GM19467 (cell line): ENCODE results near the gene EHMT1.
A peak's percentile ranks its signal among the peaks of the same experiment; 100 is the strongest.
"Not testable (repeated sequence)": the region's sequence is repeated elsewhere in the genome, so short reads cannot be mapped to it uniquely, and the experiment has no call there.

Source experiments
- ATAC-seq: cut with Tn5 transposase; IDR thresholded peaks from one replicate; pipeline ENCODE4 v1.9.1; 2021; ENCODE audit warnings: mild to moderate bottlenecking, moderate library complexity; ENCODE audit not compliant: unreplicated experiment

EHMT1 gene

DNA sequence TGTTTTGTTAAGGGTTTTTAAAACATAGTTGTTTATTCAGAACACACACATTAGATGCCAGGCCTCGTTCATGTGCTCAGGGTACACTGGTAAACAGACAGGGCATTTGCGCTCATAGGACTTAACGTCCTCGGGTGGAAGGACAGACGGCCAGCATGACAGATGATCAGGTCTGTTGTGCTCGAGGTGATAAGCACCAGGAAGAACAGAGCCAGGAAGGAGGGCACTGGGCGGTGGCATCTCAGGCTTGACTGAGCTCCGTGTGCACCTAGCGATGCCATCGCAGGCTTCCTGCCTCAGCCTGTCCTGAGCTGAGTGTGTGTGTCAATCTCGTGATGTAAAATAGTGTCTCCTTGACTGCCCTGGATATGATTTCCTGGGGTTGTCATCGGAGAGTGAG is 96.5 kb downstream of the EHMT1 start:
- no peak for ATAC-seq

- not testable (repeated sequence) for ATAC-seq
Measured at GRCh38 chr9:137715866-137716693, 97.3 kb downstream of the EHMT1 start.

GRCh38 chr9:137716694-137717287 is 98.0 kb downstream of the EHMT1 start:
- no peak for ATAC-seq

DNA sequence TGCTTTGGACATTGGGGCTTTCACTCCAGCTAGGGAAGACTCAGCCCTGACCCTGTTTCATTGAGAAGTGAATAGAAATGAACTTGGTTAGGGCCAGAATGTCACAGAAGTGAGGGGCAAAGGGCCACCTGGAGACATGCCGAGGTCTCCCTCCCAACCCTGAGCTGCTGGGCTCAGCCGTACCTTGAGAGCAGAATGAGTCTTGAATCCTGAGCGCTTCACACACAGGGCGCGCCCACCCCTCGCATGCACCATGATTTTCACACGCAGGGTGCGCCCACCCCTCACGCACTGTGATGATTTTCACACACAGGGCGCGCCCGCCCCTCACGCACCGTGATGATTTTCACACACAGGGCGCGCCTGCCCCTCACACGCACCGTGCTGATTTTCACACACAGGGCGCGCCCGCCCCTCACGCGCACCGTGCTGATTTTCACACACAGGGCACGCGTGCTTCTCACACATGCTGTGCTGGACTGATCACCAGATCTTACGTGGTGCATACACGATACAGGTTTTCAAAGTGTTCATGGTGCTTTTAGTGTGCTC is 99.0 kb downstream of the EHMT1 start:
- no peak for ATAC-seq

- no peak for ATAC-seq
Measured at GRCh38 chr9:137719194-137719593, 100.4 kb downstream of the EHMT1 start.

GRCh38 chr9:137720571-137721110 is 101.8 kb downstream of the EHMT1 start:
- ATAC-seq, result no peak

- no peak for ATAC-seq
Measured at GRCh38 chr9:137721479-137721878, 102.7 kb downstream of the EHMT1 start.

DNA sequence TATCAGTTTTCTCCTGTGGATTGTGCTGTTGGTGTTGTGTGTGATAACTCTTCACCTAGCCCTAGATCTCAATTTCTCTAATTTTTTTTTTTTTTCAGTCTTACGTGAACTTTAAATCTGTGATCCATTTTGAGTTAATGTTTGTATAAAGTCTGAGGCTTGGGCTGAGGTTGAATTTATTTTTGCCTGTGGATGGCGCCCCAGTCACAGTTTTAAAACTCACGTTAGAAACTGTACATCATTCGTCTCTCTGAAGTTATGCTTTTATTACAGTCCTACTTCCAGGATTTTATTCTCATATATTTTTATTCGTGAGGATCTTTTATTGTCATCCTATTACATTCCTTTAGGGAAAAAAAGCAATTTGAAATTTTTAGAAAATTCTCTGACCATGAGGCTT is 103.1 kb downstream of the EHMT1 start:
- no peak for ATAC-seq

GRCh38 chr9:137722481-137722880 is 103.7 kb downstream of the EHMT1 start:
- ATAC-seq, result no peak

- not testable (repeated sequence) for ATAC-seq
Measured at GRCh38 chr9:137723356-137723755, 104.6 kb downstream of the EHMT1 start.

- no peak for ATAC-seq
Measured at GRCh38 chr9:137723783-137724445, 105.1 kb downstream of the EHMT1 start.

DNA sequence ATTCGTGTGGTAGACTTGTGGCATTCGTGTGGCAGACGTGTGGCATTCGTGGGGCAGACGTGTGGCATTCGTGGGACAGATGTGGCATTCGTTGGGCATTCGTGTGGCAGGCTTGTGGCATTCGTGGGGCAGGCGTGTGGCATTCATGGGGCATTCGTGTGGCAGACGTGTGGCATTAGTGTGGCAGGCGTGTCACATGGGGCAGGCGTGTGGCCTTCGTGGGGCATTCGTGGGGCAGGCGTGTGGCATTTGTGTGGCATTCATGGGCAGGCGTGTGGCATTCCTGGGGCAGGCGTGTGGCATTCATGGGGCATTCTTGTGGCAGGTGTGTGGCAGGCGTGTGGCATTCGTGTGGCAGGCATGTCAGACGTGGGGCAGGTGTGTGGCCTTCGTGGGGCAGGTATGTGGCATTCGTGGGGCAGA is 106.0 kb downstream of the EHMT1 start:
- no peak for ATAC-seq

GRCh38 chr9:137725598-137725997 is 106.8 kb downstream of the EHMT1 start:
- ATAC-seq, result no peak

DNA sequence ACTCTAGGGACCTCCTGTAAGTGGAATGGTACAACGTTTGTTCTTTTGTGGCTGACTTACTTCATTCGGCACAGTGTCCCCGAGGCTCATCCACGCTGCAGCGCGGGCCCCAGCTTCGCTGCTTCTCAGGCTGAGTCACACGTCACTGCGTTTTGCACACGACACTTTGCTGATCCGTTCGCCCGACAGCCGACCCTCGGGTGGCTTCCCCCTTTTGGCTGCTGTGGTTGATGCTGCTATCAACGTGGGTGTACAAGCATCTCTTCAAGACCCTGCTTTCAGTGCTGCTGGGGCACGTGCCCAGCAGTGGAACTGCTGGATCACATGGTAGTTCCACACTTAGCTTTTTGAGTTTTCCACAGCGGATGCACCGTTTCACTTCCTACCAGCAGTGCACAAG is 107.5 kb downstream of the EHMT1 start:
- peak; percentile 77 for ATAC-seq

GRCh38 chr9:137726764-137727163 is 108.0 kb downstream of the EHMT1 start:
- ATAC-seq, result no peak

- no peak for ATAC-seq
Measured at GRCh38 chr9:137727716-137728115, 108.9 kb downstream of the EHMT1 start.

DNA sequence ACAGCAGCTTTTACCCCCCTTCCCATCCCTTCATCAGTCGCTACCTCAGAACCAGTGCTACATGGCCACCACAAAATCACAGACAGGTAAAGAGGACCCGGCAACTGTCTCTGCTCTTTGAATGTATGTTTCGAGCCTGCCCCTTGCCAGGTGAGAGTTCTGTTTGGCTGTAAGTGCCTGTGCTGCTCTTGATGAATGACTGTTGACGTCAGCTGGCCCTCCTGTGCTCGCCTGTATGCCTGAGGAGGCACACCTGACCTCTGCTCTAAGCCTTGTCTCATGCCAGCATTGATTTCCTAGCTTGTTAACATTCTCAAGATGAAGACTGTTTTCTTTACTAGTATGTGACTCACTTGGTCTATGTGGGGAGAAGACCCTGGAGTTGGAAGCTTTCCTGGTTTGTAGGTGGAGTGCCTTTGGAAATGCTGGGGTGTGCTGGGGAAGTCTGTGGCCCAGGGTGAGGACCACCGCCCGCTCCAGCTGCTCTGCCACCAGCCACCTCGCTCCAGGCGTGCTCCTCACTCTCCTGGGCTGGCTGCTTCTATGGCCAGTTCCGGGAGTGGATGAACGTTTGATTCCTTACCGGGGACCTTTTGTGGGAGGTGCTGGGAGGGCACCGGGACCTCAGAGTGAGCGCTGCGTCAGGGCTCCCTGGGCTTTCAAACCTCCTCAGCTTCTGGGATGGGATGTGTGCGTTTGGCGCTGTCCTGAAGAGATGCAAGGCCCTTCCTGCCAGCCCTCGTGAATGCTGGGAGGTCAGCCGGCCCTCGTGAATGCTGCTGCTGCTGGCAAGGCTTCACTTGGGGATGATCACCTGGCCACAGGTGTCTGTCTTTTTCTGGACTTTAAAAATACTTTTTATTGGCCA is 109.9 kb downstream of the EHMT1 start:
- no peak for ATAC-seq

DNA sequence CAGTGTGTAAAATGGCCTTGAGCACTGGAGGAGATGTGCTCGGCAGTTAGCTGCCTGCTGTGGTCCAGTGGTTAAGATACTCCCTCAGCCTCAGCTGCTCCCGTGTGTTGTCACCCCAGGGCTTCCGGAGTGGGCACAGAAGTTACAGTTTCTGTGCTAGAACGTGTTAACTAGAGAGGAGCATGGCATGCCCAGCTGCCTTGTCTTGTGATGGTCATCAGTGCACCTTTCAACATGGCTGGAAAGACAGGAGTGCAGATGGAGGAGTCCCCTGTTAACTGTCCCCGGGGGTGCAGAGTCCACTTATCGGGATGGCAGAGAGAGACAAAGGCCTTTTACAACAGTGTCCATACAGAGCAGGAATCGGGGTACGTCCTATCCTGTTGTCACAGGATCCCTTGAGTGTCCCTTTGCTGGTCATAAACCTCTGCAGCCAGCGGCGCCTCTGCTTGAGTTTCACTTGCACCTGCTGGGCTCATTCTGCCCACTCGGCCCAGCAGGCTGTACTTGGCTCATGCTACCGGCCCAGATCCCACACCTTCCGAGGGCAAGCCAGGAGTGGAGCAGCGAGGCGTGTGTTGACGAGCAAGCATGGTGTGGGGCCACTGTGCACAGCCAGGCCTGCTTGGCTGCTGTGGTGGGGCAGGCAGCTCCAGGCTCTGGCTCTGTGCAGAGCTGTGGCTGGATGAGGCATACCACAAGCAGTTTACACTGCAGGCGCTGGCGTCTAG is 112.6 kb downstream of the EHMT1 start:
- ATAC-seq, result no peak

DNA sequence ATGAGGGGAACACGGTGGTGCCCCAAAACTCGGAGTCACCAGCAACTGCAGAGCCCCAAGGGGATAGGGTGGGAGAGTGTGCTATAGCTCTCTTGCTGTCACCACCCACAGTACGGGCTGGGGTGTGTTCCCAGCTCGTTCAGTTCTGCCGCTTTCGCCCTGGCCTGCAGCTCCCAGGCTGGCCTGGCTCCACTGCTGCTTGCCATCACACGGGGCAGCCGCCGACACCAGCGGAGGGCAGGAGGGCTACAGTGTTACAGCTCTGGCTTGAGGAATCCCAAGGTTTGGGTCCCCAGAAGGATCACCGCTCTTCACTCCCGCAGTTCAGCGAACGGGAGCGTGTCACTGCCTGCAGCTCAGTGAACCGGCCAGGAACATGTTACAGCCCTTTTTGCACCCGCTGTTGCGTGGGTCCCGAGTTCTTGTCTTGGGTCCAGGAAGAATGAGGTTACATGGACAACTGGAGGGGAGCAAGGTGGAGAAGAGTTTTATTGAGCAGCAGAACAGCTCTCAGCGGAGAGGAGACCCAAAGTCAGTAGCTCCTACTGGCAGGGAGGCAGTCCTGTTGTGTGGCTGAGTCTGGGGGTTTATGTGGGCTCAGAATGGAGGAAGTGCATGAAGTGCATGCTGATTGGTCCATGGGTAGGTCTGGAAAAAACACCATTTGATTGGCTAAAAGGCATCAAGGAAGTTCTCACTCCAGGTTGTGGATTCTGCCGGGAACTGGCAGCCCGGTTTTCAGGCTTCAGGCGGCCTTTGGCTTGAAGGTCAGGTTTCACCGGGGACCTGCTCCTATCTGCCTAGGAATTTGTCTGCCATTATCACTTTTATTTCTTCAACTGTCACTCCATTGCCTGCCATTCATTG is 113.4 kb downstream of the EHMT1 start:
- no peak for ATAC-seq
